Erythroblast (primary cell): Measurements from ENCODE around the gene HPCAL1.

Experiments
- GATA1 ChIP-seq: IDR thresholded peaks from 2 replicates; pipeline ENCODE4 v1.6.1; 2011; ENCODE audit warnings: low read depth, mild to moderate bottlenecking, control low read depth, low read length, moderate library complexity
- POLR2A ChIP-seq: IDR thresholded peaks from 2 replicates; pipeline ENCODE4 v1.6.1; 2011; ENCODE audit warnings: mild to moderate bottlenecking, low read length

DNA sequence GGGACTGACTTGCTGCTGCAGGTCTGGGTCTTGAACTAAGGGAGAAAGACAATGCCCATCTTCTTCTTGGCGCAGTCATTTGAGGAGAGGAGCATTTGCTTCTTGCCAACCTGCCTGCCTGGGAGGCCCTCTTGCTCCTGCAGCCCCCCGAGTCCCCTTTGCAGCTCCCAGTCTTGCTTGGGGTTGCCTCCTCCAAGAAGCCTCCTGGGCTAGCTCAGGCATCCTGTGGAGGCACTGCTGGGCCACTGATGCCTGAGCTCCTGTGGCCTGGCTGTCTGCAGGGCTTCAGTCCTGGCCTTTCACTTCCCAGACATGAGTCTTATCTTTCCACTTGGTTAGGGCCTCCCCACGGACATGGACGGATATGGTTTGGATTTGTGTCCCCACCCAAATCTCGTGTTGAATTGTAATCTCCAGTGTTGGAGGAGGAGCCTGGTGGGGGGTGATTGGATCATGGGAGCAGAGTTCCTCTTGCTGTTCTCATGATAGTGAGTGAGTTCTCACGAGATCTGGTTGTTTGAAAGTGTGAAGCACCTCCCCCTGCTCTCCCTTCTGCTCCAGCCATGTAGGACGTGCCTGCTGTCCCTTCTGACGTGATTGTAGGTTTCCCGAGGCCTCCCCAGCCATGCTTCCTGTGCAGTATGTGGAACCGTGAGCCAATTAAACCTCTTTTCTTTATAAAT, 17.3 kb downstream of the HPCAL1 start:
- no peak for TF ChIP-seq POLR2A
- TF ChIP-seq GATA1 = no peak
